CD4-positive, alpha-beta T cell treated with Interleukin-21 for 1 hour (primary cell): ENCODE data around the gene PUDP.
"Not testable (repeated sequence)": the region's sequence is repeated elsewhere in the genome, so short reads cannot be mapped to it uniquely, and the experiment has no call there.

Source experiments
- DNase-seq: peaks from one replicate; pipeline ENCODE4 v3.0.0-alpha.2; 2020

Gene PUDP

DNA sequence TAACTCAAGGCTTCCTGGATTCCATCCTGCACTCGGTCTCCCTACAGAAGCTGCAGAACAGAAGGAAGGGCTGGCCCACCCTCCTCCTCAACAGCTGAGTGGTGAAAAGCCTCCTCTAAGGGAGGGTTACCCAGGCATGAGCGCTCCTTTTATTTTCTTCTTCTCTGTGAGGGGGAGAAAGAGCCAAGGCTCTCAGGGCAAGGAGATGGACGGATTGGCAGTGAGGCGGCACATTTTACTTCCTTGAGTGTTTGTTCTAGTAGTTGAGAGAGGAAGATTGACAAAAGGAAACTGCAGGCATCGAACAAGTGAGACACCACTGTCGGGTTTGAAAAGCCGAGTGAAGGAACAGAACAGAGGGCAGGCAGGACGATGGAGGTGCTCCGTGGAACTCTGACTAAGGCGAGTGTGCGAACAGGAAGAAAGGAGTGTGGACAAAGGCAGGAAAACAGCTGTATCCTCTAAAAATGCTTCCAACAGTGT, 38.9 kb downstream of the PUDP start:
- no peak for DNase-seq

DNA sequence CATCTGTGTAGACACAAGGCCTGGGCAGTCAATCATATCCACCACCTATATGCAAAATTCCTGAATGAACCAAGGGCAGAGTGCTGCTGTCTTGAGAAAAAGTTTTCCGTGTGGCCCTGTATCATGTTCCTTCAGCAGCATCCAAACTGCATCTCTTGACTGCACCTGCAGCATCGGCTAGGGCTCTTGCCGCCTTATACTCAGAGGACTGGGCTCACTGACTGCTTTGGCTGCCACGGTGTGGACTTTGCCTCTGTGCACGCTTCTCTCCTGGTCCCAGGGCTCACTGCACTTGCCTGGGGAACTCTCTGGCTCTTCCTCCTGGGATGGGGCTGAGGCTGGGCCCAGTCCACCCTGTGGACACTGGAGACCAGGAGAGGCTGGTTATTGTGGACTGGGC, 39.9 kb downstream of the PUDP start:
- DNase-seq: no peak

DNA sequence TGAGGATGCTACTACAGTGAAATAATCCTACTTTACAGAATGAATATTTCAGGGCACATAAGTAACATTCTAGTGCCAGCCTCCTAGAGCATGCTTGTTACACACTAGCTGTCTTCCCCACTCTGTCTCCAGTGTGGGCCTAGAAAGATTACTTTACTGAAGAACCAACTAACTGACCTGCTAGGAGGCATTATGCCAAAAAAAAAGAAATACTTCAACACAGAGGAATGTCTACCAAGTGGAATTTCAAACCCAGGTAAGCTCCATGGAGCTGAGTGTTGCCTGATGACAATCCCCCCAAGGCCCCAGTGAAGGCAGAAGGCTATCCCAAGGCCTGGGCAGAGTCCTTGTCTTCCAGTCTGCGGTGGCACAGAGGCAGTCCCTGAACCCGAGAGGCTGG, 41.3 kb downstream of the PUDP start:
- DNase-seq: no peak

DNA sequence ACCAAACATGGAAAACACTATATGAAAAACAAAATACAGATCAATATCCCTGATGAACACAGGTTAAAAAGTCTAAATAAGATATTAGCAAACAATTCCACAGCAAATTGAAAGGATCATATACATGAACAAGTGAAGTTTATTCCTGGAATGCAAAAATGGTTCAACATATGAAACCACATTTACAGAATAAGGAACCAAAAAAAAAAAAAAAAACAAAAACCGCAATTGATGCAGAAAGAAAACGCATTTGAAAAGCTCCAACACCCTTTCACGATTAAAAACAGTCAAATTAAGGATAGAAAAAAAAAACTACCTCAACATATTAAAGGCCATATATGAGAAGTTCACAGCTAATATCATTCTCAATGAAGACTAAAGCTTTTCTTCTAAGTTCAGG, 45.8 kb downstream of the PUDP start:
- no peak for DNase-seq

DNA sequence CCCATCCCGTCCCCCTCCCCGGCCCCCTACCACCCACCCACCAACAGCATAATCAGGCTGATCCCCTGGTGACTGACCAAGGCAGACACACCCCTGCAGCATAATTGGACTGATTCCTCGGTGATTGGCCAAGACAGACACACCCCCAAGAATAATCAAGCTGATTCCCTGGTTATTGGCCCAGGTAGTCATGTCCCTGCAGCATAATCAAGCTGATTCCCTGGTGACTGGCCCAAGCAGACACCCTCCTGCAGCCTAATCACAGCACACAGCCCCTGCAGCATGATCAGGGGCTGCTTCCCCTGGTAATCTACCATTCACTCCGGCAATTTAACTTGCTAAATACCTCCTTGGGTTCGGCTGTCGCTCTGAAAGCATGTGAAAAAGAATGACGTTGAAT, 47.9 kb downstream of the PUDP start:
- DNase-seq: no peak

DNA sequence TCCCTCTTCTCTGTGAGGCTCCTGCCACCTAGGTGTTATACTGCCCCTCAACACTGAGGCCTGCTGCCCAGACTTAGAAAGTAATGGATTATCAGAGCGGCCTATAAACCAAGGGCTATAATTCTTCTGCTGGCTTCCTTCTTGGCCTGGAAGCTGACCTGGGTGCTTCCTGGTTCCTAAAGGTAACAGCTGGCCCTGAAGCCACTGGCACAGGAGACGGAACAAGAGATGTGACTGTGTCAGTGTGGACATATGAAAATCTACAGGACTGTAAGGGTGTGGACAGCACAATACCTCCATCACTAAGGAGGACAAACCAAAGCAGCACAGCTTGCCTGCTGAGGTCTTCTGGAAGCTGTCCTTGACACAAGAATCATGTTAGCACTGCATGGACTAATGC, 52.3 kb downstream of the PUDP start:
- not testable (repeated sequence) for DNase-seq

DNA sequence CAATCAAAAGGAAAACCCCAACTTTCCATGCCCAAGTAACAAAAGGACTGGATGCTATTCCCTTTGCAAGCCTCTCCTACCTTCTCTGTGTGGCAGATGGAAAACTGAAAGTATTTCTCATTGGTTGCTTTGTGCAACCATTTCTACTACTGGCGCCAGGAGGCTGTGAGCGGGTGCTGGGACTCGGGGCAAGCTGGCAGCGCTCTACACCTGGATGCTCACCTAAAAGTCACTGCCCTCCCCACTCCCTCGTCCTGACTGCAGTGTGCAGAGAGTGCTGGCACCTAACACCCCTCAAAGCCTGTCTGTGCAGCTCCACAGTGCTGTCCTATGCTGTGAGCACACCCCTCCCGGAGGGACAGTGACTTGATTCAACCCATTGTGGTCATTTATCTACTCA, 54.6 kb downstream of the PUDP start:
- no peak for DNase-seq

DNA sequence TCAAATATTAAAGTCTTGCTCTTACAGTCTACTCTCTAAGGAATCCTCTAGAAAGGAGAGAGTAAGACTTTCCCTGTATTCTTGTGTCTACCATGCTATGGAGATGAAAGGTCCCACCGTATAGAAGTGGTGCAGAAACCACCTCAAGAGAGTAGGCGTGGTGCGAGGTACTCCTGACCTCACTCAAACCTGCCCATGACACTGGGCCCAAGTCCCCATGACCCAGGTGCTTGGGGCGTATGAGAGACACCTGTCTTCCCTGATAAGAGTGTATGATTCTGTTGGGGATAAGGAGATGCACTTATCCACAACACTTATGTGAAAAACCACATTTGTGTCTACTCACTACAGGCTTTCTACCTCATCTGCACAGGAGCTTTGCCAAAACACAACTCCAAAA, 55.4 kb downstream of the PUDP start:
- DNase-seq: no peak

DNA sequence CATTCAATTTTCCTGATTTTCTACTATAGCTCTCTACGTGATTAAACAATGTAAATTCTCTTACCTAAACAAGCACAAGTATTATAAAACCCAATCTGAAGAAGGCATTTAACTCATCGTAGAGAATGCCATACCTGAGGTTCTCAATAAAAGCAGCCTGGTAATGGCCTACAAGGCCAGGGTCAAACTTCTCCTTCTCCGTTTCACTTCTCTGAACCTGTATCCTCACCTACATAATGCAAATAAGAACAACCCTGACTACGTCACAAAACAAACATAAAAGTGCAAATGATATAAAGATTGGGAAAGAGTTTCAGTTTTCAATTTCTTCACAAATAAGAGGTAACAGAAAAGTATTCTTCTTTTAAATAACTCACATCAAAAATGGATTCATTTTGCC, 56.0 kb downstream of the PUDP start:
- DNase-seq: no peak

DNA sequence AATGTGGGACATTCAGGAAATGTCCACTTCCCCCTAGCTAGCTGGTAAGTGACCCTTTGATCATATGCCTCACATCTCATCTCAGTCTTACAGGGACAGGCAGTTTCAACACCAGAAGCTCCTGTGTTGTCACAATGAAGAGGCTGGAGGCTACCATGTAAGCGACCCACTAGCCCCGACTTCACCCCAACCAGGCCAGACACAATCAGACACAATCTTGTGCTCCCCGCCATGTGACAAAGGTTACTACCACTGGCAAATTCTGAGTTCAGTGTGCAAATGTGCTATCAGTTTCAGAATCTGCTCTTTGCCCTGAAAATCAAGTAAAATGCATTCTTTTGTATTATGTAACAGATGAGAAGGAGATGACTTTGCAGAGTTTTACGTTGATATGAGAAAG, 57.3 kb downstream of the PUDP start:
- DNase-seq: no peak

DNA sequence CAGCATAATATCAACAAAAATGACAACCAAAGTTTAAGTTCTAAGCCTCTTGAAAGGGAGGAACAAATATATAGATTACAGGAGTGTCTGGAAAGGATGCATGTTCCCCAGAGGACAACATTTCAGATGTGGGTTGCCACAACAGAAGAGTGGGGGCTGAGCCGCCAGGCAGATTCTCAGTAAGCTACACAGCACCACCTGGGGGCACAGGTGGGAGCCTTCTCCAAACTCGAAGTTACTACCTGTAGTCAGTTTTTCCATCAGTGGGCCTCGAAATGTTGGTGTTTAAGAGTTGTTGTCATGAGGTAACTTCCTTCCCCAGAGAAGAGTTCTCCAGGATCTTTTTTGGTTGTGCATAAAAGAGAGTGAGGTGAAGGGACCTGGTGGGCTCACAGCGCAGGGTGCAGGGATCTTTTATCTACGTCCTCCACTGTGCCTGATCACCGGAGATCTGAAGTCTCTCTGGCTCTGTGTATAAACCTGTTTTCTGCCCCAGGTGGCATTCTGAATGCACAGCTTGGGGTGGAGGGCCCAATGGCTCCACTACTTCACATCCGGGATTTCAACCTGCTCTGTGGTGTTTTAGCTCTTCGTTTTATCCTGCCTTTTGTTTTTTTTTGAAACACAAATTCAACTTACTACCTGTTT, 58.9 kb downstream of the PUDP start:
- peak; percentile 29 for DNase-seq

DNA sequence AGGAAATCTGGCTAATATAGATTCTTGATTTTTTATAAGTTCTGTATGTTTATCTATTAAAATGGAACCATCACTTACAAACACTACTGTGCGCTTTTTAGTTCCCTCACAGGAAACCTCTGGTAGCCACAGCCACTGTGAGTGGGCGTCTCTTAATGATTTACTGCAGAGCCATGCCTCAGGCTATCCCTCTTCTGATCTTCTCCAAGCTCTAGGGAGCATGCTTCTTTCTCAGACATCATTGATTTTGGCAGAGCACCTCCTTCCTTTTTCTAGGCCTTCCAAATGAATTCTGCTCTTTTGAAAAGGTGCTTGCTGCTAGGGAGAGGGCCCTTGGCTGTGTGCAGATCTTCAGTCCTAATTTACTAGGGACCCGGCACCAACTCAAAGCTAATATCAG, 61.6 kb downstream of the PUDP start:
- DNase-seq: no peak

DNA sequence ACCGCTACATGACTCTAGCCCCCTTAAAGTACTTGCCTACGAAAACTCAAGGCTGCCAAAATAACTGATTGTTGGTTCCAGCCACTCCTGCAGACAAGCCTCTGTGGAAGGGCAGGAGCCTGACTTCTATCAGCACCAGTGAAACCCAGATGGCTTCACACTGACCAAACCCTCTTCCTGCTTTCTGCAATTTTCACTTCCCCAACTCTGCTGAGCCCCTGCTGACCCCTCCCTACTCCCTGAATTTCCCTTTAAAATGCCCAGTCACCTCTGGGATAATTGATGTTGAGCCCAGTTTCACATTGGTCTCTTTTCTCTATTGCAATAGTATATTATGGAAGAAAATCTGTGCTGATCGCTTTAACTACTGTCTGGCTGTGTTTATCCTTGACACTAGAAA, 62.1 kb downstream of the PUDP start:
- no peak for DNase-seq

DNA sequence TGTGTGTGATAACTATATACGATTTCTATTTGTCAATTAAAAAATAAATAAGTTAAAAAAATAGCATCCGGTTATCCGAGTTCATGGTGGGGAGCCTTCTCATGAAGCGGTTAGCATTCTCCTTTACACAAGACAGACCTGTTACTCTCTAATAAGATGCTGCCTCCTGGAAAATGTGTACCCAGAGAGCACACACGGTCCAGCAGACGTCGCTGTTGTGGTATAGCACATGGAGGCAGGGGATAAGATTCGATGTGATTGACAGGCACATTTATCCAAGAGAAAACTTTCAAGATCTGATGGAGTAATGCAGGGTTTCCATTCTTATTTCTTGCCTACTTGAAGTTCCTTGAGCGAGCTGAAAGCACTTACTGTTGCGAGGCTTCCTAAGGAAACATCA, 63.1 kb downstream of the PUDP start:
- DNase-seq: no peak

DNA sequence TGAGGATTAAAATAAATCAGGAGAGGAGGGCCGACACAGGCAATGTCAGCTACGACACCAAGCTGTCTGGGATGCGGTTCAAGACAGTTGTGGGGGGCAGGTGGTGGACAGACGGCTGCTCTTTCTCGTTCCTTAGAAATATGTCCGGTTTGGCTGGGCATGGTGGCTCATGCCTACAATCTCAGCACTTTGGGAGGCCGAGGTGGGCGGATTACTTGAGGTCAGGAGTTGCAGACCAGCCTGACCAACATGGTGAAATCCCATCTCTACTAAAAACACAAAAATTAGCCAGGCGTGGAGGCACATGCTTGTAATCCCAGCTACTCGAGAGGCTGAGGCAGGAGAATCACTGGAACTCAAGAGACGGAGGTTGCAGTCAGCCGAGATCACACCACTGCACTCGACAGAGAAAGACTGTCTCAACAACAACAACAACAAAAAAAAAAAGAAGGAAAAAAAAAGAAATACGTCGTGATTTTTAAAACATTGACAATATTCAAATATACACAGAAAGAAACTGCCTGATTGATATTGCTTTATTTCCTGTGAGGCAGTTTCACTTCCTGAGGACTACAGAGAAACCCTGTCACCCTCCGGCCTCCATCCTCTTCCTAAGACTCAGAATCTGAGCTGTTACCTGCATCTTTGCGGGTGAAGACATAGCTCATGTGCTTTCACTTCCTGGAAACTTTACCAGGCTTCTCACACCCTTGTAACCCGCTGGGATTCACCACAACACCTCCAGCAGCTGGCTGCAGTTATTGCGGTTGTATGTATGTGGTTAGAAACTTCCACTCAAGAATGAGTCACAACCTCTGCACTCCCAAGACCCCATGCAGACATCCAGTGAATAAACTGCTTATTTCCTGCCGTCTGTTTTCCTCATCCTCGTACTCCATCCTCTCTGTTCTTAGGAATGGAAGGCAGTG, 64.2 kb downstream of the PUDP start:
- peak; percentile 63 for DNase-seq

DNA sequence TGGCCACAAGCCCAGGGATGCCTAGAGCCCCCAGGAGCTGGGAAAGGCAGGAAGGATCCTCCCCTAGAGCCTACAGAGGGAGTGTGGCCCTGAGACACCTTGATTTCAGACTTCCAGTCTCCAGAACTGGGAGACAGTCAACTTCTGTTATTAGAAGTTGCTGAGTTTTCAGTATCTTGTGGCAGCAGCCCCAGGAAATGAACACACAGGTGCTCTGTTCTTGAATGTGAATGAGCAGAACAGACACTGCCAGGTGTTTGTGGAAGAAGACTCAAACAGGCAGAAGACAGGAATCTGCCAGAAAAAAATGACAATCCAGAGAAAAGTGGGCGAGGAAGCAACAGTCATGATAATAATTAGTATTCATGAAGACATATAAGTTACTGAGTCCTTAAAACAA, 64.9 kb downstream of the PUDP start:
- no peak for DNase-seq

DNA sequence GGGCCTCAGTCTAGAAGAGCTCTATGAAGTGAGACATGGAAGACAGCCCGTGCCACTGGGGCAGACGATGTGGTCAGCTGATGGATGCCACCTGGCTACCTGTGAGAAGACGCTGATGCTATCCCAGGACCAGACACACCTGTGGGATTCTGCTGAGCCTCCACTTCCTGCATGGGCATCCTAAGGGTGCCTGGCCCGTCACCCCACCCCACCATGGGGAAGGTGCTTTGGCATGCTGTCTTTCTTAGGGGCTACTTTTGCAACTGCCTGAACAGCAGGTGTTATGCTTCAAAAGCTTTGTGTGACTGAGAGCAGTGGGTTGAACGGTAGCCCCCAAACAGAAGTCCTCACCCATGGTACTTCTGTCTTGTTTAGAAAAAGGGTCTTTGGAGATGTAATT, 65.4 kb downstream of the PUDP start:
- DNase-seq: no peak

DNA sequence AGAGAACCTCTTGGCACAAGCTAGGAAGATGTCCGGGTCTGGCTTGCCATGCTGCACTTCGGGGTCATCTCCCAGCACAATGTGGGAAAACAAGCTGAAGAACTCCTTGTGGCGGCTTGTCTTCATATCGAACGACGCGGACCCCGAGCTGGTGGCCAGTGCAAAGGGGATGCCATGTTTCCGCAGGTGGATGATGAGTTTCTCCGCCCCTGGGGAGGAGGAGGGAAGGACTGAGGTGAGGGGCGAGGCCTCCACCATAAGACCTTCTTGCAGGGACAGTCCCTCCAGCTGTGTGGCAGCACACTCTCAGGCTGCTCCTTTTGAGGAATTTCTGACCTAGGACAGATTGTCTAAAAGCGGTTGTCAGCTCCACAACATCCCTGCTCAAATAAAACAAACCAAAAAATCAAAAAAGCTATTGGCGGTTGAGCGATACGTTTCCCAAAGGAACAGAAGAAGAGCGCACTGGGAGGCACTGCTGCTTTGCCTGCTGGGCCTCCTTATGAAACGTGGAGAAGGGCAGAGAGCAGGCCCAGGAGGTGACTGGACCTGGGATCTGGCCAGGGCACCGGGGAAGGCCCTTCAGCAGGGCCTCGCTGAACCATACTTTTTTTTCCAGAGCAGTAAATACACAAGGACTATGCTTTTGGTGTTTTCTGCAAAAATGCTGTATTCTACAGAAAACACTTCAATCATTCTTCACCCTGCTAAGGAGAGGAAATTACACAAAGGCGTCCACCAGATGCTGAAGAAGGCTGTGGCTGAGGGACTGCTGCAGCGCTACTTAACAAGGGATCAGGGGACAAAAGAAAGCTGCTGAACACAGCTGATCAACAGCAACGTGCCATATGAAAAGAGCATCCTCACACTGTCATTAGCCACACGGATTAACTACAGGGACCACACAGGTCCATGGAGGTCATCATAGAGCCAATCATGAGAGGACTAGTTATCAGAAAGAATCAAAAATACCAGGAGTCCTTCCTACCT, 70.4 kb downstream of the PUDP start:
- no peak for DNase-seq

DNA sequence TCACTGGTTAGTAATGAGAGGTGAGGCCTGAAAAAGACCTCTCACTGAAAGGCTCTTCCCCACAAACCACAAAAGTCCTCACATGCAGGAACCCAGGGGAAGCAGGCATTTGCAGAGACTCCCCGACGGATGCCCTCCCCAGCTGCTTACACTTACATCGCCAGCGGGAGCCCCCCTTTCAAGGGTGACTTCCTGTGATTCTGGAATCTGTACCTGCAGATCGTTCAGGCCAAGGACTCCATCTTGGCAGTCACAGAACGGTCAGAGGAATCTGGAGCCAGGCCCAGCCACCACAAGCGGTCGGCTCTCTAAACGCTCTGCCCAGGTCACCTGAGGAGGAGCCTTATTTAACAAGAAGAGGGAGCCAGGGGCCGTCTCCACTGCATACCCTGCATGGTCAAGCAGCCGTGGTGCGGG, 71.7 kb downstream of the PUDP start:
- no peak for DNase-seq

DNA sequence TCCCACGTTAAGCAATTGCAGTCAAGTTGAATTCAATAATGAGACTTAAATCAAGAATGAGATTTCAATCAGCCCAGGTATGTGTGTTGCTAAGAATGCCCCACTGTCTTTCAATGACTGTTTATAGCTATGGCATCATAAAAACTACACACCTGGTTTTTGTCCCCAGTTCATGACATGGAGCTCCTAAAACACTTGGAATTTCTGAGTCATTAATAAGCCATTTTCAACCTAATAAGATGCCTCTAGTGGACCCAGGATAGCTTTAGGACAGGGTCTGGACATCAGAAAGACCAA, 73.1 kb downstream of the PUDP start:
- DNase-seq: no peak

DNA sequence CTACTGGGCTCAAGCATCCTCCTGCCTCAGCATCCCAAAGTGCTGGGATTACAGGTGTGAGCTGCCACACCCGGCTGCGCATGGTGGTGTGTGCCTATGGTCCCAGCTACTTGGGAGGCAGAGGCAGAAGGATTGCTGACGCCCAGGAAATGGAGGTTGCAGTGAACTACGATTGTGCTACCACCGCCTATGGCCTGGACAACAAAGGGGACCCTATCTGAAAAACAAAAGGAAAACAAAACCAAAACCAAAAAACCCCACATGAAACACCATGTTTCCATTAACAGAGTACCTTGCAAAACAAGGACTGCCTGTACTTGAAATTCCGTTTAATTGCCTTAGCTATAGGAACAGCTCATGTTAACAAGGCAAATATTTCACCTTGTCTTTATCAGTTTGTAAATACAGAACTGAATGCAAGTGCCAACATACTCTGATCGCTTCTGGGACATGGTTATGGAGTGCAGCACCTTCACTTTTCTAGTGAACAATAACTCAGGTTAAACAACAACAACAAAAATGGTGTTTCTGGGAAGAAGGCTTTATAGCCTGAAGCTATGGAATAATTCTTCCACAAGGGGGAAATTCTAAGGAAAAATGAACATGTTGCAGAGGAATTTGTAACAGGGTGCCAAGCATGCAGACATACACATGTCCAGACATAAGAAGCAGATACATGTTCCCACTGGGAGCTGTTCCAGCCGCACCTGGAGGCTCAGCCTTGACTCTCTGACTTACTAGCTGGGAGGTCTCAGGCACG, 73.6 kb downstream of the PUDP start:
- DNase-seq: no peak

DNA sequence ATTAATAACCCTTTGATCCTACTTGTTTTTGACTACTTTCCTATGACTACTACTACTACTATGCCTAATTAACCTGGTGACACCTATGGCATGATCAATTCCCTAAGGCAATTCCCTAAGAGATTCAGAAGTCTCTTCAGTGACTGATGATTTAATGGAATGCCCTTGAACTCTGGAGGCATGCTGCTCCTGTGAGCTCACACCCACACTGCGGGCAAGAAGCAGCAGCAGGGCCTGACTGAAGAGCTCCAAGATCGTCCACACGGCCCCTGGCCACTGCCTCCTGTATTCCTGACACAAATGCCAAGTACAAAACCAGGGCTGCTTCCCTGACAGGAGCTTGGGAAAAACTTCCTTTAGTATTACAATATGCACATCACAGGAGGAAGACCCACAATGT, 74.6 kb downstream of the PUDP start:
- DNase-seq: no peak

DNA sequence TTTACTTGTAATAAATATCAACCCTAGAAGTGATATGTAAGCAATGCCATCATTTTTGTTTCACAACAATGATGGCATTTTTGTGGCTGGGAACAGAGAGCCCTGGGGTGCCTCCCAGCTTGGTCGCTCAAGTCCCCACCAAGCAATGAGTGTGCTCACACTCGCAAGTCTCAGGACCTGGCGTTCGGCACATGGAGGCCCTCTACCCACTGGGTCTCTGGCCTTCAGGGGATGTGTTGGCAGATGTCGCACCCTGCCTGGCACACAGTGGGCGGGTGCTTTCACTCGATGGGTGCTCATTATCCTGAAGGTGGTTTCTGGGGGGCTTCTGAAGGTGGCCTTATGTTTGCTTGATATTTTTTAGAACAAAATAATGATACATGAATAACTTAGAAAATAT, 75.1 kb downstream of the PUDP start:
- DNase-seq: no peak
